Lung microvascular endothelial cell (primary cell): Measurements from ENCODE around the gene GPR137. TPM values are rescaled to one million over a fixed set of nuclear protein-coding genes. Genes with fewer than 3 reads are reported as not detected.
"Not testable (repeated sequence)": the region's sequence is repeated elsewhere in the genome, so short reads cannot be mapped to it uniquely, and the experiment has no call there.

Experiments used
- DNase-seq, 2 donors: peaks; one replicate each; pipeline versions ENCODE4 v3.0.0 to v3.0.0-alpha.2; 2010; ENCODE audit warnings: low read depth in 2 of 2
- total RNA-seq: library from RNA; depleted of rRNA; stranded (reverse); fragments of >200 nt; gene quantifications from 2 replicates; pipeline ENCODE4 v1.2.1, GENCODE V29; 2014

Gene GPR137
- total RNA-seq, 1 donor from 2014 or later = 9.7 TPM

GRCh38 chr11:64299847-64300648 is 14.4 kb downstream of the GPR137 start, which contains the start of gene CATSPERZ:
TSS of gene CATSPERZ (plus strand) at chr11:64300358. CDS start at chr11:64300411, 53 bp downstream.
- no peak for DNase-seq

- no peak for DNase-seq
Measured at GRCh38 chr11:64303109-64304031, 17.7 kb downstream of the GPR137 start.

GRCh38 chr11:64304032-64304315 is 18.3 kb downstream of the GPR137 start:
- no peak for DNase-seq

GRCh38 chr11:64304316-64305072 is 18.8 kb downstream of the GPR137 start:
- DNase-seq = peak; percentile 88 to 90

GRCh38 chr11:64305075-64305690 is 19.5 kb downstream of the GPR137 start, which contains the start of gene ESRRA:
TSS of gene ESRRA (plus strand) at chr11:64305524. CDS start at chr11:64307180, 1,656 bp downstream.
- peak; percentile 98 to 99 for DNase-seq

- DNase-seq = peak; percentile 33 to 41
Measured at GRCh38 chr11:64305691-64306562, 20.3 kb downstream of the GPR137 start.

GRCh38 chr11:64306563-64306875 is 20.9 kb downstream of the GPR137 start:
- DNase-seq = no peak

- no peak for DNase-seq
Measured at GRCh38 chr11:64306876-64307622, 21.4 kb downstream of the GPR137 start.

GRCh38 chr11:64307795-64308194 is 22.1 kb downstream of the GPR137 start:
- not testable (repeated sequence) for DNase-seq

- DNase-seq = no peak
Measured at GRCh38 chr11:64312947-64313346, 27.3 kb downstream of the GPR137 start.

- DNase-seq = no peak
Measured at GRCh38 chr11:64313491-64314145, 28.0 kb downstream of the GPR137 start.

GRCh38 chr11:64314146-64314804 is 28.6 kb downstream of the GPR137 start:
- no peak for DNase-seq

- no peak for DNase-seq
Measured at GRCh38 chr11:64314805-64315561, 29.3 kb downstream of the GPR137 start.

GRCh38 chr11:64315667-64316526 is 30.2 kb downstream of the GPR137 start:
- DNase-seq = not testable (repeated sequence)

GRCh38 chr11:64316672-64317324 is 31.1 kb downstream of the GPR137 start:
- peak; percentile 27 to 69 for DNase-seq

- DNase-seq = peak; percentile 94 to 97
Measured at GRCh38 chr11:64317325-64317960, 31.8 kb downstream of the GPR137 start, which contains the start of gene TRMT112. TSS of gene TRMT112 (minus strand) at chr11:64317559. CDS start at chr11:64317526, 33 bp downstream.
